ENCODE data around the gene MOB1B.
"Not testable (repeated sequence)": the region's sequence is repeated elsewhere in the genome, so short reads cannot be mapped to it uniquely, and the experiment has no call there.

The MOB1B gene

GRCh38 chr4:70895811-70896491, 6.2 kb upstream of the MOB1B start:
- TF ChIP-seq, protein P1, sequence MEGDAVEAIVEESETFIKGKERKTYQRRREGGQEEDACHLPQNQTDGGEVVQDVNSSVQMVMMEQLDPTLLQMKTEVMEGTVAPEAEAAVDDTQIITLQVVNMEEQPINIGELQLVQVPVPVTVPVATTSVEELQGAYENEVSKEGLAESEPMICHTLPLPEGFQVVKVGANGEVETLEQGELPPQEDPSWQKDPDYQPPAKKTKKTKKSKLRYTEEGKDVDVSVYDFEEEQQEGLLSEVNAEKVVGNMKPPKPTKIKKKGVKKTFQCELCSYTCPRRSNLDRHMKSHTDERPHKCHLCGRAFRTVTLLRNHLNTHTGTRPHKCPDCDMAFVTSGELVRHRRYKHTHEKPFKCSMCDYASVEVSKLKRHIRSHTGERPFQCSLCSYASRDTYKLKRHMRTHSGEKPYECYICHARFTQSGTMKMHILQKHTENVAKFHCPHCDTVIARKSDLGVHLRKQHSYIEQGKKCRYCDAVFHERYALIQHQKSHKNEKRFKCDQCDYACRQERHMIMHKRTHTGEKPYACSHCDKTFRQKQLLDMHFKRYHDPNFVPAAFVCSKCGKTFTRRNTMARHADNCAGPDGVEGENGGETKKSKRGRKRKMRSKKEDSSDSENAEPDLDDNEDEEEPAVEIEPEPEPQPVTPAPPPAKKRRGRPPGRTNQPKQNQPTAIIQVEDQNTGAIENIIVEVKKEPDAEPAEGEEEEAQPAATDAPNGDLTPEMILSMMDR (IDR thresholded peaks at IDR 0.05; ENCODE audit: low read depth, low read length): no peak
- no peak for DNase-seq (ENCODE audit: extremely low read depth, low read depth)

- DNase-seq (ENCODE audit: extremely low read depth, low read depth): not testable (repeated sequence)
Measured at GRCh38 chr4:70898581-70898980, 3.6 kb upstream of the MOB1B start.

DNA sequence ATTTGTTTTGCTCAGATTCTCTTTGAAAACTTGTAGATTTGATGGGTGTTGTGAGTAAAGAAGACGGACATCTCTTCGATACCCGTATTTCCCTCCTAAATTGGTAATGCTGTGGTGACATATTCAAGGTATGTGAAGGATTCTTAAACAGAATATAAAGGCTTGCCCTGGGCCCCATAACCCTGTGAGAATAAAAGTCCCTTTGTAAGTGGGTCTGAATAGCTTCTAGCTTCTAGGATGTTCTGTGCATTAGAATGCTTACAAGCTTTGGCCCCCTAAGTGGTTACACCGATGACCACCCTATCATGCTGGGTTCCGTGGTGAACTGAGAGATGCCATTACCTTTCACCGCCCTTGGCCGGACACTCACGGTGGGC, 574 bp upstream of the MOB1B start:
- TF ChIP-seq, protein P1 (IDR thresholded peaks at IDR 0.05; ENCODE audit: low read depth, low read length): no peak
- no peak for DNase-seq (ENCODE audit: extremely low read depth, low read depth)

DNA sequence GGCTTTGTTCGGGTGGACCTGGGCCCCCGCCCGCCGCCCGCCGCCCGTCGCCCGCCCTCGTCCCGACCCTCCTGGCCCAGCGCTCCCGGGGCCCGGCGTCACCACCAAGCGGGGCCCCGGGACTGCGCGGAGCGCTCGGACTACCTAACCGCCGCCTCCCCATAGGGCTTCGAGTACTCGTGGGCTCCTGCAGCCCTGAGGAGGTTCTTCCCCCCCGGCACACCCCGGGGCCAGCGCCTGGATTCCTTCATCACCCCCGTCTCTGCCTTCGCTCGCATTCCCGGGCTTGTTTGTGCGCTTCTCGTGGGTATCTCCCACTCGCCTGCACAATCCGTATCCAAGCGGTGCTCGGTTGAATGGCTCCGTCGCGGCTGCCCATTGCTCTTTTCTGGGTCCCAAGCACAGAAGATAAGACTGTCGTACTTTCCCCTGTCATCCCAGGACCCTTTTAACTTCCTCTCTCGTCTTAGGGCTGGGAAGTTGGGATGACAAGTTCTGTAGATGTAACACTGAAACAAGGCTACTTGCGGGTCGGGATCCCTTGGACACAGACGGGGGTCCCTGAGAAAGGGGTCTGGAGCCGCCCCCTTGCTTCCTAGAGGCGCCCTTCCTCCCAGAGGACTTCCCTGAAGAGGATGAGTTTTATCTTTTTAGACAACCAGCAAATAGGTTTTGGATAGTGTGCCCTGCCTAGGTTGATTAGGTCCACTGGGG, 565 bp downstream of the MOB1B start:
- TF ChIP-seq, protein P1 (IDR thresholded peaks at IDR 0.05; ENCODE audit: low read depth, low read length): no peak
- DNase-seq (ENCODE audit: extremely low read depth, low read depth): no peak

DNA sequence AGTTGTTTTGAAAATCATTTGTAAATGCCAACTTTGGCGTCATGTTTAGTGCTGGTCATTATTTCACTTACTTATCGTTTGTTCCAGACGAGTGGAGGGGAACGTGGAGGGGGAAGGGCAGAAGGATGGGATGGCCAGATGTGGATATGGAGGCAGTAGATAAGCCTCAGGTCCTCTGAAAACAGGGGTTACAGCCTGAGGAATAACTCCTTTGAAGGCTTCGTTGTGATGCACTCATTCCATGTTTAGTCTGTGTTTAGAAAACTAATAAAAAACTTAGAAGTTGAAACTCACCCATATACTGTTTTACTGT, 1.1 kb downstream of the MOB1B start:
- TF ChIP-seq, protein P1 (IDR thresholded peaks at IDR 0.05; ENCODE audit: low read depth, low read length): no peak
- no peak for DNase-seq (ENCODE audit: extremely low read depth, low read depth)

DNA sequence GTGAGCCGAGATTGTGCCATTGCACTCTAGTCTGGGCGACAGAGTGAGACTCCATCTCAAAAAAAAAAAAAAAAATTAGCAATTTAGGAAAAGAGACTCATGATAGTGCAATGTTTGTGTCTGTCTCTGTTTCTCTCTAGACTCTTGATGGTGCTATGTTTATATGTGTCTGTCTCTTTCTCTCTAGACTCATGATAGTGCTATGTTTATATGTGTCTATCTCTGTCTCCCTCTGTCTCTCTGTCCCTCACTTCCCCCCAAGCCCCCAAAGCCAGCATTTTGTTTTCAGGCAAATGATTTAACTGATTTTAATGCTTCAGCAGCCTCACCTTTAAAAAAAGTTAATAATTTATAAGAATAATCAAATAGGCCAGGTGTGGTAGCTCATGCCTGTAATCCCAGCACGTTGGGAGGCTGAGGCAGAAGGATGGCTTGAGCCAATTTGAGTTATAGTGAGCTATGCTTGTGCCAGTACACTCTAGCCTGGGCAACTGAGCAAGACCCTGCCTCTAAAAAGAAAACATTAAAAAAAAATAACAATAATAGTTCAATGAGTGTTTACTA, 6.9 kb downstream of the MOB1B start:
- DNase-seq (ENCODE audit: extremely low read depth, low read depth): no peak
- TF ChIP-seq, protein P1 (IDR thresholded peaks at IDR 0.05; ENCODE audit: low read depth, low read length): no peak

DNA sequence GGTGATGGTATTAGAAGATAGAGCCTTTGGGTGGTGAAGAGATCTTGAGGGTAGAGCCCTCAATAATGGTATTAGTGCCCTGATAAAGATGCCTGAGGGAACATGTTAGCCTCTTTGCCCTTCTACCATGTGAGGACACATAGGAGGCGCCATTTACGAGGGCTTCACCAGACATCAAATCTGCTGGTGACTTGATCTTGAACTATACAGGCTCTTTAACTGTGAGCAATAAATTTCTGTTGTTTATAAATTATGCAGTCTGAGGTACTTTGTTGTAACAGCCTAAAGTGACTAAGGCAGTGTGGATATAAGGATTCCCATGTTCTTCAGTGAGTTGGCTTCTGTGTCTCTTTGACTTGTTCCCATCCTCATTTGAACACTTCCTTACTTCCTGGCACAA, 11.8 kb downstream of the MOB1B start:
- DNase-seq (ENCODE audit: extremely low read depth, low read depth): no peak
- TF ChIP-seq, protein P1 (IDR thresholded peaks at IDR 0.05; ENCODE audit: low read depth, low read length): no peak; the same call in none of the 2 replicates

All from AG09319 (cell line).